Glomerular visceral epithelial cell (primary cell): ENCODE results near the gene VANGL1.

ENCODE experiments used
- DNase-seq: peaks from one replicate; pipeline ENCODE4 v3.0.0-alpha.2; 2016; ENCODE audit errors: extremely low spot score

The VANGL1 gene

DNA sequence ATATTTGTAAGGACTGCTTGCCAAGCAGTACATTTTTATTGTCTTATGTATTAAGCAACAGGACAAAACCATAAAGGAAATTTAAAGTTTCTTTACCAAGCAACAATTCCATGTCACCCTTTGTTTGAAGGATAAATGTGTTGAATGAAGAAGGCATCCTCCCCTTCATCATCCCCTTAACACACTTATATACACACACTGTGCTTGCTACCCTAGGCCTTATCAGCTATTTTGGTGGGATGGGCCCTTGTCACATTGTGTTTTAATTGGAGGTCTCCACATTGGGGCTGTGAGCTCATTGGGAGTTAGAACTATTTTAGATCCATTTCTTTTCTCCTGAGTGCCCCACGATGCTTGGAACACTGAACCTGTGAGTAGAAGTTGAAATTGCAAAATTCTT lies 1.9 kb downstream of the VANGL1 start:
- DNase-seq = no peak

DNA sequence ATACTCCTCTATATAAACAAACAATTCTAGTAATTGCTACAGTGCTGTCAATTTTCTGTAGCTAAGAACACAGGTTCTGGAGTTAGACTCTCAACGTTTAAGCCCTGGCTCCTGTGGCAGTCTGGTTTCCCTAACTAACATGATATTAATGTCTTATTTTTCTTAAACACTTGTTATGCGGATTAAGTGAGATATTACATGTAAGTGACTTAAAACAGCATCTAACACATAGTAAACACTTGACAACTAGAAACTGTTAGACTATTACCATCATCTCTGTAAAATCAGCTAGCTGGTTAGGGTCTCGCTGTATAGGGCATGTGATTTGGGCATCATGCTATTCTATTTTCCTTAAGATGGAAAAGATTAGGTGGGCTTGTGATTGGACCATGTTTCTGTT lies 2.3 kb downstream of the VANGL1 start:
- no peak for DNase-seq

DNA sequence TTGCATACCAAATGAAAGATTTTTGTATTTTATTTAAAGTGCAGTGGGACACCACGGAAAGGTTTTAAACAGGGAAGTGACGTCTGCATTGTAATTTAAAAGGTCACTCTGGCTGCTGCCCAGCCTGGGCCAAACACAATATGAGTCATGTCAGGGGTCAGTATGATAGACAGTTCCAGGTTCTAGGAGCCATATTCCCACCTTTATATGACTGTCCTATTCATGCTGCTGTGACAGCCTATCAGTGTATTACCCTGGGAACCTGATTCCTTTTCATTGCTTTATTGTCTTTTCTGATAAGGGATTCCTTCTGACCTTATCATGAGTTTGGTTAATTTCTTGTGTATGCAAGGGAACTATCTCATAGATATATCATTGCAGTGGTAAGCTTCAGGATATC lies 5.3 kb downstream of the VANGL1 start:
- DNase-seq = no peak

DNA sequence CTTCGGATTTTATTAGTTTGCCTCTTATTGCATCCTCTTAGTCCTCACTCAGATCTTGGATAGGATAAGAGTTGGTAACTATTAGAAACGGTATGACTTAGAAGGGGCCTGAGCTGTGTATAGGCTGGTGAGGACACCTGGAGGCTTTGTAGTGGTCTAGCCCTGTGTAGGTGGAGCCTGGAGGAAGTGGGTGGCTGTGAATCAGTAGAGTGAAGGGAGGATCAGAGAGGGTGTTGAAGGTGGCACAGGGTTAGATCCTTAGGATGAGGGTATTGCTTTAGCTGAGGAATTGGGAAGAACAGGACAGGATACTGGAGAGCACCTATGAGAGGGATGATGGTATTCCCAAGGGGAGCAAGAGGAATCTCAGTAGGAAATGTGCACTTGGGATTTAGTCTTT lies 5.7 kb downstream of the VANGL1 start:
- no peak for DNase-seq

DNA sequence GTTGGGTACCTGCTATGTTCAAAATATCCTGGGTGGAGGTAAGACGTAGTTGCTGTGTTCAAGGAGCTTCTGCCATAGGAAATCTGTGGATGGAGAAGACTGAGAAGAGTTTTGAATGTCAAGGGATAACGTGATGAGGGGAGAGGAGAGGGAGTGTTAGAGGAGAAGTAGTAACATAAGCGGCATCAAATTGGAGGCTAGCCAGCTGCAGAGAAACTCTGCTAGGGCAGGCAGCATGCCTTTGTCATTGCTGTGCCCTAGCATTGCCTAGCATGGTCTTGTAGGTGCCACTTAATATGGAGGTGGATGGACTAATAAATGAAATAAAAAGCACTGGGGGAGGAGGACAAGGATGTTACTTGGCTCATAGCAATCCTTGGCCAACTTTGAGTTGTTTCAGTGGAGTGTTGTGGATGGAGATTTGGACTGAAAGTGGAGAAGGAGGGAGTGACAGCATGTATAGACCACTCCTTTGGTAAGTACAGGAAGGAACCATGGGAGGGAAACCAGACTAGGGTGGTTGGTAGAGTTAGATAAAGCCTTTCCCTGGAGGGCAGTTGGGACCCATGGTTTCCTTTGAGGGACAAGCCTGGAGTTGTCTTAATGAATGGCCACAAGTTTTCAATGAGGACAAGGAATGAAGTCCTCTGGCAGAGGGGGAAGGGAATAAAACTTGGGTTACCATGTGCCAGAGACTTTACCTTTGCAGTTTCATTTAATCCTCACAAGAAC lies 6.3 kb downstream of the VANGL1 start:
- no peak for DNase-seq

DNA sequence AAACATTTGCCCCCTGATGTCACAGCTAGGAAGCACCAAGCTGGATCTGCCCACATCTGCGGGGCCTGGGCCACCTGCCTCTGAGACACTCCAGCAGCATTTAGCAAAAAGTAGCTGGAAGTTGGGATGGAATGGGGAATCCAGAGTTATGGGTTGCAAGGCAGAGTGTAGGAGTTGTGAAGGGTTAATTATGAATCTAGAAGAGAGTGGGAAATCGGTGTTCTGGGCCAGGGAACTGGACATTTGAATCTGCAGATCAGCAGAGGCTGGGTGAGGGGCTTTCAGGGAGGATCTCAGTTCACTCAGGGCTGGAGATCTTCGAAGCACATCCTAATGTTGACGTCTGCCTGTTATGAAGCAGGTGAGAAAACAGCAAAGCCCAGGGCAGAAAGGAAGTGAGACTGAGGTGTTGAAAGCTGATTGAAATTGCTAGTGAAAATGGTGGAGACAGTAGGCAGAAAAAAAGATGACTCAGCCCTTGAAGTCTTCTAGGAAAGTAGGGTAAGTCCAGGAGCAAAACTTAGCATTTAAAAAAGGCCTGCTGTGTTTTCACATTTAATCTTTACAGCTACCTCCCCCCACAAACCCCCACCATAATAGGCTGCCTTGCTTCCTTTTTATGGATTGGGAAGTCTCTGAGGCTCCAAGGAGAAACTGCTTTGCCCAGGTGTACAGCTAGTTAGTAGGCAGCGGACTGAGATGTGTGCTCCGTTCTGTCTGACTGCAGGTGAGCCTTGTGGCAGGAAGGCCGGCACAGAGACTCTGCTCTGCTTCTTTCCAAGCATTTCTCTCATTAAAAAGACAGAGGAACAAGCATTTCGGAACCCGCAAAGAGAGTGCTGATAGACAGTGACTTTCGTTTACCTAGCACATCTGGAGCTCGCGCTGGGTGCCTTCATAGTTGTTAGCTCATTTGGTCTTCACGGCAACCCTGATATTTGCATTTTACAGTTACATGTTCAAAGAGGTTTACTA lies 7.2 kb downstream of the VANGL1 start:
- DNase-seq = no peak

DNA sequence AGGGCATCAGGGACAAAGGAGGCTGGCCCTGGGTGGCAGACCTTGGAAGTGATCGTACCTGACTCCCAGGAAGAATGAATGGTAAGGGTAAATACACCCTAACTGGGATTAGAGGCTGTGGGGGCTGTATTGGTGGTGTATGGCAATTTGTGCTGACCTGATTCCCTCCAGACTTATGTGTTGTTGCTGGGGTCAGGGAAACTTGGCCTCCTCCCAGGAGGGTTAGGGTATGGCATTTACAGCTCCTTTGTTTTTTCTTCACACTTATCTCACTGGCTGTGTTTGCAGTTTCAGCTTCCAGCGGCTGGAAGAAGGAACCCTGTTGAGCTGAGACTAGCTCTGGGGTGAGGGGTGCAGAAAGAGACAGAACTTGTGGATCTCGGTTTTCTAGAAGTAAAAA lies 8.2 kb downstream of the VANGL1 start:
- no peak for DNase-seq

DNA sequence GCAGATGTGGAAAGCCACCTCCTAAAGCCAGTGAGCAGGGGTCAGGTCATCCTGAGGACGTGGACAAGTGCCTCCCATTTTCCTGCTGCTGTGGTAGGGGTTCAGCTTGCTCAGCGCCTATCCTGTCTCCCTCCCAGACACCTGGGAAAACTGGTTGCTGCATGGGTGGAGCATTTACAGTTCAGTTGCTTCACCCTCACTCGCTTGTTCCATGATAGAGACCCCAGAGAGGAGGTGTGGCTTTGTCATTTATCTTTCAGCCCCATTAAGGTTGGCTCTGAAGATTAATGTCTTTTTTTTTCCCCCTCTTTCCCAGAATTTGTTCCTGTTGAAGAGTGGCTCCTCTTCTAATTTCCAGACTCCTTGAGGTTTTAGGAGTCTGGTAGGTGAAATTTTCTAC lies 9.2 kb downstream of the VANGL1 start:
- DNase-seq = no peak

DNA sequence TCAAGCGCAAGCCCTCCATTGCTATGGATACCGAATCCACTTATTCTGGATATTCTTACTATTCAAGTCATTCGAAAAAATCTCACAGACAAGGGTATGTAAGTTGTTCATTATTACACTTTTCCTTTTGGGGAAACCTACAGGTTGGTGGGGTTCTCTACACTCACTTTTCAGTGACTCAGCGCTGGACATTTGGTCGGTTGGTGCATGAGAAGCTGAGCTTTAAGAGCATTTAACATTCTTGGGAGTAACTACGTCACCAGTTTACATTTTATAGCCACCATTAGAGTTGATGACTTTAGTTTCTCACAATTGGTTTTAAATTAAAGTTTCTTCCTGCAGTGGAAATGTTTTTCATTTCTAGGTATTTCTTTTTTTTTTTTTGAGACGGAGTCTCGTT lies 9.6 kb downstream of the VANGL1 start:
- no peak for DNase-seq

DNA sequence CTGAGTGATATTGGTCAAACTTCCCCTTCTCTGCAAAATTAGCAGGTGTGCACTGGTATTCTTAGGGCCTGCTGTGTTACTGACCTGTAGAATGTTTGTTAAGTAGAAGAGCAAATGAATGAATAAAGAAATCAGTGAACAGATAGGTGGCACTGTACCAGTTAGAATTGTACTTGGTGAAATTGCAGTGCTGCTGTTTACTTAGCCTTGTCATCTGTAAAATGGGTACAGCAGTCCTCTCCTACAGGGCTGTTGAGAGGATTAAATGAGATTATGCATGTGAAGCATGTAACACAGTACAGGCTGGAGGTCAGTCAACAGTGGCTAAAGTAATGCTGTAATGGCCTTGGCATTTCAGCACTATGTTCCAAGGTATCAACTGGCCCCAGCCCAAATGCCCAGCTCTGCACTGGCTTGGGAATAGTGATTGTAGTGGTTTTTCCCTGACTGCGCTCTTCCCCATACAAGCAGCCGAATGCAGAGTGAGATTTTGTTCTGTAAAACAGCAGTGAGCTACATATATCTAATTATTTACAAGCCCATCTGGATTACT lies 10.5 kb downstream of the VANGL1 start:
- no peak for DNase-seq

DNA sequence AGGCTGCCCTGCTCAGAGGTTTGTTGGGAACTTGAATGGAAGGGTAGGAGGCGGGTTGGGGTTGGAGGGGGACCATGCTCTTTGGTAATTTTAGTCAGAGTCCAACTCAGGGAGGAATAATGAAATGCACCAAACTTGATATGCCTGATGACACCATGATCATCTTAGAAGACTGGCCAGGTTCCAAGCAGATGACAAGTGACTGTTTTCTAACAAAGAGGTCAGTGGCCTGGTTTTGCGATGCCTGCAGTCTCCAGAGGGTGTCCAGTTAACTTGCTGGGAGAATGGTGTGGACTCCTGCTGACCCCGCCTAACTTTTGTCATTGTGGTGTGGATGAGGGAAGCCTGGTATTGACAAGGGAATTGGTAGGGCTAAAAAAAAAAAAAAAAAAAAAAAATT lies 12.4 kb downstream of the VANGL1 start:
- no peak for DNase-seq

DNA sequence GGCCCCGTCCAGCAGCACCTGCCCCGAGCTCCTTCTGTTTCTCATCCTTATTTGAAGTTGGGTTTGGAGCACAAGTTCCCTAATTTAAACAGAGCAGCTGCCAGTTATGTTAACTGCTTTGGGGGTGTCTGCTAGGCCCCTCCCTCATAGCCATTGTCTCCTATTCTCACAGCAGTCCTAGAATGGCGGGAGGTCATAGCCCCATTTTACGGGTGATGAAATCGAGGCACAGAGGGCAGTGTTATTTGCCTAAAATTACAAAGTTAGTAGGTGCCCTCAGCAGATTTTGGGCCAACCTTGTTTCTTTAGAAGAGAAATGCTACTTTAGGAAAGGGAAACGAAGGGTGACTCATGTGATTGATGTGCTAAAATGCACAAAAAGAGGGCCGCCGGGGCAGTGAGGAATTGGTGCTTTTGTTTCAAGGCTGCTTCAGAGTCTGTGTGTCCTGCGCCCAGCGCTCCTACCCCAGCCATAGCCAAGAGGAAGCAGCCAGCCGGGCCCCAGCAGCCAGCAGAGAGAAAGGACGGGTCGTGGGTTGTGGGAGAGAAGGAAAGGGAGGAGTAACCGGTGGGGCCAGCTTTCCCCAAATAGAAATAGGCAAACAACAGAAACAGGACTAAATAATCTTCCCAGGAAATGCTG lies 13.0 kb downstream of the VANGL1 start:
- no peak for DNase-seq

DNA sequence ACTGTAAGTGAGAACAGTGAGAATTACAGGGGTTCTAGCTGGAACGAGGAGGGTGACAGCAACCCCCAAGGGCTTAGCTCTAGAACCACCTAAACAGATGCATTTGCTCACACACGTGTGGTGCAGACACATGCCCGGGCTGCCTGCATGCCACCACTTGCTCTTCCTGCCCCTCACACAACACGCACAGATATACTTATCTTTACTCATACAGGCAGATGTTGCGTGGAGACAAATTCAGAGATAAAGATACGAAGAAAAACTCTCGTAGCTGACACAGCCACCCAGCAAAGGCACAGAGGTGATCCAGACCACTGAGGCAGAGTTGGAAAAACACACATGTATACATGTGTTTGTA lies 13.5 kb downstream of the VANGL1 start:
- no peak for DNase-seq

DNA sequence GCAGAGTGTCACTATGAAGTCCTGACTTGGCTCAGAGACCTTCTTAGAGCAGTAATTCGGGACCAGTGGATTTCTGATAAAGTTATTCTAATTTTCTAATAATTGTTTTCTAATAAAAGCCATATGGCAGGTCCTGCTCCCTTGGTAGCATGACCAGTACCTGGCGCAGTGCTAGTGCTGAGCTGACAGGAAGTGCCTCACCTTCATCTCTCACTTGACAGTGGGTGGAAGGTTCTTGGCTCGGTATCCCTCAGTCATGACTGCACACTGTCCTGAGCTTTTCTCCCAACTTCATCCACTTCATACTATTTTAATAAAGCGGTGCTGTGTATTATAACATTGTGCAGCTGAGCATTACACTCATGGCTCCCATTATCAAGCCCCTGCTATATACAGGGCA lies 14.1 kb downstream of the VANGL1 start:
- no peak for DNase-seq

DNA sequence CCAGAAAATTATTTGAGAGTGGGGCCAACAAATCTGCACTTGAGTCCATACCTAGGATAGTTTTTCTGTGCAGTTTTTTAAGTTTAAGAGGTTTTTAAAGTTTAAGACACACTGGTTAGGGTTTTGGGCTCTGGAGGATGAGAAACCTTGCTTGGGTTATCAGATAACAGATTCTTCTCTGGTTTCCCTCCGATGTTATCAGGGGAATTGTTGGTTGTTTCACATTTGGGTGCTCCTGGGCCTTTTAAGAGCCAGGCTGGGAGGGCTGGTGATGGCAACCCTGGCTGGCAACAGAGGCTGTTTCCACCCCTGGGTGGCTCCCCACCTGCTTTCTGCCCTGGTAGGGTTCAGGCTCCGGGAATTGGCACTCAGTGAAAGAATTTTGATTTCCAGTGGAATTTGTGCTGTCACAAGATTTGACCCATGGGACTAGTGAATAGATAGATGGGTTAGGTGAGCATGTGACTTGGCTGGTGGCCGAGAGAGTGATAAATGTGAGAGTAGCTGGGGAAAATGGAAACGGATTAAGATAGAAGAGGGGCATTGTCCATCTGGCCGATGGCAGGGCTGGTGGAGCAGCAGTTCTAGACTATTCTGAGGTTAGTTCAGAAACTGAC lies 14.8 kb downstream of the VANGL1 start:
- no peak for DNase-seq

DNA sequence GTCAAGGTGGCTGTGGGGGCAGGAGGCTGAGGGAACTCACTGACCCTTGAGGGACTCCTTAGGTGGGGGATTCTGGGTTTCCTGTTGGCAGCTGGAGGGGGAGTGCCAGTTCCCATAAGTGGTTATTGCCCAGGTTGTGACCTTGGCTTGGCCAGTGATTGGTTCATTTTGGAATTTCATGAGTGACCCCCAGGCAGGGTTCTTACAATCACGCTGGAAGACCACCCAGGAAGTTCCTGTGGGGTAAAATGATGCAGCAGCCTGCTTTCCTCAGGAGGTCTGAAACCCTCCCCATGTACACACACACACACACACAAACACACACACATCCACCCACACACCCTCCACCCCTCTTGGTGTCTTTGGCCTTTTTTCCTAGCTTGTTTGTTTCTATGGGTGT lies 16.9 kb downstream of the VANGL1 start:
- DNase-seq = no peak

DNA sequence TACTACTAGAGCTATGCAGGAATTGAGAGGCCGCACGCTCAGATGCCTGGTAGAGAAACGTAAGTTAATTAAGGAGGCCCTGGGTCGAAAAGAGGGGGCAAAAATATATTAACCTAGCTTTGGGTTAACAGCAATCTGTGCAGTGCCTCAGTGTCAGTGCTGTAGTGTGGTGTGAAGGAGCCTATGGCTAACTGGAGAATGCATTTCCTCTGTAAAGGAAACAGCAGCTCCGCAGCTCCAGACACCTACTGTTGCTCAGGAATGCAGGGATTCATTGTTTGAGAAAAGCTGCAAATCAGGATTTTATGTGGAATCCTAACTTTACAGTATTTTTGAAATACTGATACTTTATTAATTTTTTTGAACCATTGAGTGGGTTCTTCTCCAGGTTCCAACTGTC lies 18.4 kb downstream of the VANGL1 start:
- DNase-seq = no peak

DNA sequence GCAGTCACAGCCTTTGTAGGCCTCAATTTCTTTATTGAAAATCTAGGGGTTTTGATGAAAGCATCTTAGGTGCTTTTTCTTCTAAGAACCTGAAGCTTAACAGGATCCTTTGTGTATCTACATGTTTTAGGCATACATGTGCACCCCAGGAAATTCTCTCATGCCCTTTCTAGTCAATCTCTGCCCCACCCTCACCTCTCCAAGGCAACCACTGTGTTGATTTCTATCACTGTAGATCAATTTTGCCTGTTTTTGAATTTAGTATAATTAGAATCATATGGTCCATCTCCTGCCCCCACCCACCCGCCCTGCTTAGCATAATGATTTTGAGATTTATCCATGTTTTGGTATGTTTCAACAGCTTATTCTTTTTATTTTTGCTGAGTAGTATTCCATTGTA lies 19.4 kb downstream of the VANGL1 start:
- no peak for DNase-seq

DNA sequence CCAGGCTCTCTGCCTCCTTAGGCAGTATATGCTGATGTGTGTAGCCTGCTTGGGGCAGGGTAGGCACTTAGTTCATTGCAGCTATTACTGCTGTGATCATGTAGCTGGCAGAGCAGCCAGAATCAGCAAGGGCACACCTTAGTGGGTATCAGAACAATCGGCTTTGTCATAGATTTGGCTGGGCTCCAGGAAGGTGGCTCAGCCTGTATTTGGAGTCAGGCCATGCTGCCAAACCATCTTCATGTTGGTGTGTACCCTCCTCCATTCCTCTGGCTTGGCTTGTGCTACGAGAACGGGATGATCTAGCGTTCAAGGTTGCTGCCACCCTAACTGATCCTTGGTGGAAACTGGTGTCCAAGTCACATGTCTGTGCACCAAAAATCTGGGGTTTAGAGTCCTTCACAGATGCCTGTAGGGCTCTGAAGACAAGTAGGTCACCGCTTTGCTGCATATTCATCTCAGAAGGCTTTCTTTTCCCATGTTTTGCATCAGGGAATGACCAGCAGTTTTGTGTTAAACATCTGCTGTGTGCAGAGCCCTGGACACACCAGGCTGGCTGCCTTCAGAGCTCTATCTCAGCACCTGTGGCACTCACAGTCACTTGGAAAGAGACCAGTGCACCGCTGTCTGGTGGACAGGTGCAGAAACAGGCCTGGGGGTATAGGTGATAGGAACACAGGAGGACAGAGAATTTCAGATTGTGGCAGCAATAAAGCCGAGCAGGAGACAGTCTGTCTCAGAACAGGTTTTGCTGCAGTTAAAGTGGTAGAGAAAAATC lies 23.7 kb downstream of the VANGL1 start:
- DNase-seq = no peak

DNA sequence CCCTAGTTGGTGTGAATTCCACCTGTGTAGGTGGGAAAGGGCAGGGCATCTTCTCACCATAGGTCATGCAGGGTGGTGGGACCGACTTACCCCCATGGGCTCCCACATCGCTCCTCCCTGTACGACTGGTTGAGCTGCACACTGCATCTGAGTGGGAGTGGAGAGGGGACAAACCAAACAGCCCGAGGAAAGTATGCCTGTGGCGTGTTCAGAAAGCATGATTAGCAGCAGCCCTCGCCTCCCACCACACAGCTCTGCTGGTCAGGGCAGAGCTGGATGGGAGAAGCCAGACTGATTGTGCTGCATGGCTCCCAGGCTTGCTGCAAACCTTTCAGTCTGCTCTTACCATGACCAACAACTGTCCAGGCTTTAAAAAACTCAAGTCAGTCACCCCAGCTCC lies 24.4 kb downstream of the VANGL1 start:
- no peak for DNase-seq

DNA sequence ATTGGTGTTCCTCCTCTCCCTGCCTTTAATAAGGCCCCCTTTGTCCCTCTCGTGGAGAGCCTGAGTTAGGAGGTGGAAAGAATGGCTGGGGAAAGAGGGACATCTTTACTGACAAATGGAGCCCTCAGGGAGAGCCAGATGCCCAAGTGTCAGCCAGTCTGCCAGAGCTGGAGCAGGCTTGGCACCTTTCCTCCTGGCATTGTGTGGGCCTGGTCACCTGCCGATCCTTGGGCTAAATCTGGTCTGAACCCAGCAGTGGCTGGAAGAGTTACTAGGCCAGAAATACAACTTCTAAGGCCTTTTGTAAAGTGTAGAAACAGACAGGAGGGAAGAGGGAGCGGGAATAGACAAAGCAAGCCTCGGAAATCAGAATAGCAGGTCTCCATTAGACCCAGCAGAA lies 24.9 kb downstream of the VANGL1 start:
- DNase-seq = no peak
